Amygdala (tissue), 56 donors: ENCODE measurements around the gene SLC22A23.

Source experiments
- DNase-seq, 56 donors: peaks; one replicate each; lab custom pipeline; 2025; lab: John Stamatoyannopoulos, UW

SLC22A23 gene

GRCh38 chr6:3408665-3409064, 48.2 kb downstream of the SLC22A23 start:
- DNase-seq = no peak

DNA sequence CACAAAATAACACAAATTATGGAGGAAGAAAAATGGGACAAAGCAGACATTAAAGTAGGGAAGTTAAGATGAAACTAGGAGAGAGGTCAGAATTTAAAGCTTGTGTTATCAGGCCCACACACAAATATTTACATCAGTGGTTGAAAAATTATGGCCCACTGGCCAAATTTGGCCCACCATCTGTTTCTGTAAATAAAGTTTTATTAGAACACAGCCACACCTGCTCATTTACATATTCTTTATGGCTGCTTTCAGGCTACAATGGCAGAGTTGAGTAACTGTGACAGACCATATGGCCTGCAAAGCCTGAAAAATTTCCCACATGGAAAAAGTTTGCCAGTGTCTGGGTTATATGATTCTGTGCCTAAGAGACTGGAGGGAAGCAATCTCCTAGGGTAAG, 49.0 kb downstream of the SLC22A23 start:
- DNase-seq = no peak

- DNase-seq = no peak
These were observed 49.7 kb downstream of the SLC22A23 start for GRCh38 chr6:3406891-3407809.

- no peak for DNase-seq
These were observed 50.5 kb downstream of the SLC22A23 start for GRCh38 chr6:3406362-3406821.

- no peak for DNase-seq
These were observed 51.2 kb downstream of the SLC22A23 start for GRCh38 chr6:3405679-3406078.

DNA sequence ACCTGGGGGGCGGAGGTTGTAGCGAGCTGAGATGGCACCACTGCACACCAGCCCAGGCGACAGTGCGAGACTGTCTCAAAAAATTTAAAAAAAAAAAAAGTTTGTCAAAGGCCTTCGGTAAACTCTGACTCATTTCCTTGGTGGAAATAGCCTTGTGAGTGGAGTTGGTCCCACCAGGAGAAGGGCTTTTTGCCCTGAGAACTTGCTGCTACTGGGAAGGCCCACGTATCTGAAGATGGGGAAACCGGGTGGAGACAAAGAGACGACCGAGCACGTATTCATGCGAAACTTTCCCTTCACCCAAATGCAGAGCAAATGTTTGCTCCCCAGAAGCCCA, 51.7 kb downstream of the SLC22A23 start:
- no peak for DNase-seq

DNA sequence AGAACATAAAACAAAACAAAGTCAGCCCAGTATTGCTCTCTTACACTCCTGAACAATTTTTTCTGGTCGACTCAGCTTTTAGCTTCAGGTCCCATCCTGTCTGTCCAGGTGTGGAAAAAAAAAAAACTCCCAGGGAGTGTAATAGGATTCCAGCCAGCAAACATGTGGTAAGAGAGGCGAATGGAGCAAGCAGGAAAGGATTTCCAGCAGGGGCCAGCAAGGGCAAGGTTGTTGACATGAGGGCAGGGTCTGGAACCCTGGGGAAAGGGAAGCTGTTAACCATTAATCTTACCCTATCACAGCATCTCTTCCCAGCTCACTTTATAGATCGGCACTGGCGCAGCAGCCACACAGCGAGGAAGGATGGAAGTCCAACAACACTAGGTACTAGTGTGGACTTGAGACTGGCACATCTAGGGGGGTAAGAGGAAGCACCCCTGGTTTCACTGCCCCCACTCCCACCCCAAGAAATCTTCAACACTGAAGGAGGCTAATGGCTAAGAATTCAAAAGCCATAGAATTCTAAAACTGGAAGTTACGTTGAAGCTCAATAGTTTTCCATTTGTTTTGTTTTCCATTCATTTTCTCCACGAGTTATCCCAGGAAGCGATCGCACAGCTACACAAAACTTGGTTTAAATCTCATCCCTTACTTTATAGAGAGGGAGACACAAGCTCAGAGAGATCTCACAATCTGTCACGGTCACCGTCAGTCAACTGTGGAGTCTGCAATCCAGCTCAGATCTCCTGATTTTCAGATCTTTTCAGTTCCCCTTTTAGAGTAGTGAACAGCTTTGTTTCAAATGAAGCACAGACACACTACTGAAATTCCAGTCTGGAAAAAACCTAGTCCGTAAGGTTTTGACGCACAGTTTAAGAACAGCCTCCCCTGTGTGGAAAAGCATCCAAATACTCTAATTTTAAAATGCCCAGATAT, 53.3 kb downstream of the SLC22A23 start:
- DNase-seq = no peak

DNA sequence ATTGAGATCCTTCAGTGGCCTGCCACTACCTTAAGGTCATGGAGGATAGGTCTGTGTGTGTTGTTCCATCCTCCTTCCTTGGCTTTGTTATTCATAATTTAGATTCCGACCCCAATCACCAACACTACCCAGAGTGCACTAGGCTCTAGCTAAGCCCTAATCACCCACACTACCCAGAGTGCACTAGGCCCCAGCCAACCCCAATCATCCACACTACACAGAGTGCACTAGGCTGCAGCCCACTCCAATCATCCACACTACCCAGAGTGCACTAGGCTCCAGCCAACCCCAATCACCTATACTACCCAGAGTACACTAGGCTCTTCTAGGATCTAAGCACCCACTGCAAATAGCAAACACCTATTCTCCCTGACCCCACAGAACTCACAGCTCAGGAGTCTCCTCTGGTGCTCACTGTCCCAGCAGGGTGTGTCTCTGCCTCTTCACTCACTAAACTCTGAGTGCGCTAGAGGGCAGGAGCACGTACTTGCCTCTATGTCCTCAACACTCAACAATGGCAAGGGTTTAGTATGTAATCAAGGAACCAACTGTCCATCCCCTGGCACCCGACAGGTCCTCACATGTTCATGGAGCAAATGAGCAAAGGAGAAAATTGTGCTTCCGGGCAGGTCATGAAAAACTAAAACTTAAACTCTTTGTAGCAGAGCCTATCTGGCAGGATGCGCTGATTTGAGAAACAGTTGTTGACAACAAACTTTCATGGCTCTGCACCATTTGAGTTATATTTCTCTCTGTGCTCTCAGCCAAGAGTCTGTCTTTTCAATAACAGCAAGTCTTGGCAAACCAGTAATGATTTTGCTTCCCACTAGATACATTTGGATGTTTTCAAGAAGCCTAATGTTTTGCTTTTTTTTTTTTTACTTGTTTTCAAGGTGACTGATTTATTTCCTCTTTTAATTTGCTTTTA, 54.3 kb downstream of the SLC22A23 start:
- no peak for DNase-seq

- no peak for DNase-seq
These were observed 56.7 kb downstream of the SLC22A23 start for GRCh38 chr6:3400162-3400561.

DNA sequence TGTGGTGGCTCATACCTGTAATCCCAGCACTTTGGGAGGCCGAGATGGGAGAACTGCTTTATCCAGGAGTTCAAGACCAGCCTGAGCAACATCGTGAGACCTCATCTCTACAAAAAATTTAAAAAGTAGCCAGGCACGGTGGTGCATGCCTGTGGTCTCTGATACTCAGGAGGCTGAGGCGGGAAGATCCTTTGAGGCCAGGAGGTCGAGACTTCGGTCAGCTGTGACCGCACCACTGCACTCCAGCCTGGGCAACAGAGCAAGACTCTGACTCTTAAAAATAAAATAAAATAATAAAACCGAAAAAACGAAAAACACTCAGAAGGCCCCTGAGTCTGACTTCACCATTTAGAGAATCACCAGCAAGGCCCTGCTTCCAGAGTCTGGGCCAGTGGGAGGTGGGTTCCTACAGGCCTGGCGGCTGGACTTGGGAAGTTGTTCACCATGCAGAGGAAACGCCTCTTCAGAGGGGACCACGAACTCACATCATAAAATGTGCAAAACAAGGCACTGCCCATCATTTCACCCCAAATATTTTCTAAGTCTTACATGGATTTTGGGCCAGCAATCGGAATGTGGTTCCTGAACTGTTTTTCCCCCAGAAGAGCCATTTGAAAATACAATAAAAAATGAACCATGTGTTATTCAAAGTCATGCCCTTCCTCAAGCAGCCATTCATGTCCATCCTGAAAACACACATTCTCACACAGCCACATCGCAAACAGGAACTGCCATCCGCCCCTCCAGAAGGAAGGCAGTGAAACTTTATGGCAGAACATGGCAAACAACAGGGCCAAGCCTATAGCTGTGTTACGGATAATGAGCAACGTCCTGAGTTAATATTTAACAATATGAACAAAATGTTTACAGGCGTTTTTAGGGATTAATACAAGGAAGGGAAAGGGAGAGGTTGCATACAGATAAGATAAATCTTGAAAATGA, 57.8 kb downstream of the SLC22A23 start:
- DNase-seq = no peak

DNA sequence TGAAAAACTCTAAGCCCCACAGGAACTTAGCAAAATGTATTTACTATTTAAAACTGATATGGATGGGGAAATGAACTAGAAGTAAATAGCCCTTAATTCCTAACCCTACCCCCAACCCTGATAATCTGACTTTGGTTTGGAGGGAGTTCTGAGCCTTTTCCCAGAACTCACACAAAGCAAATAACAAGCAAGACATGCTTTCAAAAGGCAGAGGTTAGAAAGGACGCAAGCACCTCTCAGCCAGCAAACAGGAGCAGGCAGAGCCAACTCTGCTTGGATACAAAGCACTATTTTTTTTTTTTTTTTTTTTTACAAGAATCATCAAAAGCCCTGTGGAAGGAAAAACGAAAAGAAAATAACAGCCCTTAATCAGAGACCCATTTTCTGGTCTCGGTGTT, 58.7 kb downstream of the SLC22A23 start:
- DNase-seq = peak in 5 of 56 donors; percentile 26 to 53 (median 33)

DNA sequence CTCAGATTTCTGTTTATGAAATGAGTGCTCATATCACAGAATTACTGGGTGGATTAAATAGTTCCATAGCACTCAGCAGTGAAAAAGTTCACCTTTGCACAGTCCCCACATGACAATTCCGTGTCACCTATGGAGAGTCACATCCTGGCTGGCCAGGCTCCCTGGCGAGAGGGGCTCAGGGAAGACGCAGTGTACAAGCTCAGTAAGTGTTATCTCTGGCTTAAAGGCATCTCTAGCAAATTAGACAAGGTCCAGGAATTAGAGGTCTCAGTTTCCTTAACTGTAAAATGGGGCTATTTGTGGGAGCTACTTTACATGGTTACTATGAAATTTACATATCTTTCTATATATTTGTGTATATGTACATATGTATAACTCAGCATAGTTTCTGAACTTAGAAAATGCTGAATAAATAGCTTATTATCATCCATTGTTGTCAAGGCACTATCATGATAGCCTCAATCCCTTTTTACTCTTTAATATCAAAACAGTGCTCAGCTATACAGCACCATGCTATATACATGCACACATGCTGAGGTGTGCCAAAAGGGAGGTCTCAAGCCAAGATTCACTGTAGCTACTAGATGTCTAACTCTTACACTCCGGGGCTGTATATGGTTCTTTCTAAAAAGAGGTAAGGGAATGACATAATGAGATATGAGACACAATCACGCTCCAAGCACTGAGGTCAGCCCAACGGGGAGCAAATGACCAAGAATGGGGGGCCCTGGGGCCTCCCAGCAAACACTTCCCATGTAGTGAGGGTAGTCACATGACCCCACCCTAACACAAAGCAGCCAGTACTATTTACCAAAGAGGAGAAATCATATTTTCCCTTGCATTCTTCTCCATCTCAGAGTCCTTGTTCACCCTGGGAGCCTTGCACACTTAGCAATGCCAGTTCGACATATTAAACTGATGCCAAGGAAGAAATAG, 59.4 kb downstream of the SLC22A23 start:
- peak in 1 of 56 donors; percentile 34 for DNase-seq

DNA sequence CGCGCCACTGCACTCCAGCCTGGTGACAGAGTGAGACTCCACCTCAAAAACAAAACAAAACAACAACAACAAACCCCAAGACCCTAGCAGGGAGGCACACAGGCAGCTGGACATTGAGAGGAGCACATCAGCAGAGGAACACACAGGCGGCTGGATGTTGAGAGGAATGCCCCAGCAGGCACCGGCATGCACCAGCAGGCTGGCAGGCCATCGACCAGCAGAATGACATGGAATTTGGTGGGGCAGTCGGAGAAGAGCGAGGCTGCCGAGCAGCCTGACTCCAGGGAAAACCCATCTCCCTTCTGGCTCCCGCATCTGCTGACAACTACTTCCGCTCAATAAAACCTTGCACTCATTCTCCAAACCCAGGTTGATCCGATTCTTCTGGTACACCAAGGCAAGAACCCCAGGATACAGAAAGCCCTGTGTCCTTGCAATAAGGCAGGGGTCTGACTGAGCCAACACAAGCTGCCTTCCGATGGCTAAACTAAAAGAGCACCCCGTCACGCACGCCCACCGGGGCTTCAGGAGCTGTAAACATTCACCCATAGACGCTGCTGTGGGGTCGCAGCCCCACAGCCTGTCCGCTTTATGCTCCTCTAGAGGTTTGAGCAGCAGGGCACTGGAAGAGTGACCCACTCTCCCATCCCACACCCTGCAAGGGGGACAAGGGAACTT, 60.2 kb downstream of the SLC22A23 start:
- peak in 5 of 56 donors; percentile 24 to 34 (median 24) for DNase-seq

GRCh38 chr6:3394671-3395070, 62.2 kb downstream of the SLC22A23 start:
- no peak for DNase-seq

DNA sequence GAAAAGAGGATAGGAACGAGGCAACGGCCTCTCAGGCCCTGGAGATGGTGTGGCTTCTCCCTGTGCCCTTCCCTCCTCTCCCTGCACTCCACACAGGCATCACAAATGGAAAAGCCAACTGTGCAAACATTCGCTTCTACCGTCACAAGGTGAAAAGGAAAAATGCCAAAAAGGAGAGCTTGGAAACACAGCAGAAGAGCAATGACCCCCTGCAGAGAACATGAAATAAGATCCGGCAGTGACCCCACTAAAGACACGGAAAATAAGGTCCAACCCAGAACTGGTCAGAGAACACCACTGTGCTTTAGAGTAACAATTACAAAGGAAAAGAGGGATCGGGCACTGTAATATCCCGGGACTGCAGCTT, 63.0 kb downstream of the SLC22A23 start:
- DNase-seq = no peak

GRCh38 chr6:3392930-3393835, 63.7 kb downstream of the SLC22A23 start:
- no peak for DNase-seq
